Measurements from ENCODE around the gene TYK2.
"Not testable (repeated sequence)": the region's sequence is repeated elsewhere in the genome, so short reads cannot be mapped to it uniquely, and the experiment has no call there.

Gene TYK2

DNA sequence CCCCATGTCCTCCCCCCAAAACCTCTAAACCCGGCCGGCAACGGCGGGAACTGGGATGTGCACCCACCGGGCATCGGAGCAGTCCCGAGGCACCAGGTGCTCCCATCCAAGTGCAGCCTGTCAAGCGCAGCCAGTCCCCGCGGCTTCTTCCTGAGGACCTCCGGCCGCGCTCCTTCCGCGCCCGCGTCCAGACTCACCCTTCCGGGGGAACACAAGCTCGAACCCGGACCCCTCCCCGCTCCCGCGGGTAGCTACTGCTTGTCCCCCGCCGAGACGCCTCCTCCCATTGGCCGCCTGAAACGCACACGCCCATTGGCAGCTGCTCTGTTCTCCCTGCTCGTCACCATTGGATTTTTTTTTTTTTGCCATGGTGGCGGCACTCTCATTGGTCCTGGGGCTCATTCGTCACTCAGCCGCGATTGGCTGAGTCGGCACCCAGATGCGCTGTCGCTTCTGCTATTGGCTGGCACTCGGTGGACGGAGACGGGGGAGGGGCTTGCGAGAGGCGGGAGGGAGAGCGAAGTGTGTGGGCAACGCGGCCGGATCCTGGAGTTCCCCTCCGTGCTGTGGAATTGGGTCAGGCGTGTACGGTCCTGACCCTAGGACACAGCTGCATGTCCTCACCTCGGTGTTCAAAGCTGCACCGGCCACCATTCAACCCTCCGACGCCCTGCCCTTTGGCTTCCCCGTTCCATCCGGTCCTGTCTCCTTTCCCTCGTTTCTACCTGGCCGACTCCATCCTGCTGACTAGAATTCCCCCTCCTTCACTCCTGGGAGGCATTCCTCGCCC is at the start of gene TYK2:
Gene TYK2, minus strand, starts transcription at position 260 of the 790 bp plus-strand sequence. CDS start 2,166 bp downstream, outside the sequence.
- DNase-seq, result peak; percentile 93

DNA sequence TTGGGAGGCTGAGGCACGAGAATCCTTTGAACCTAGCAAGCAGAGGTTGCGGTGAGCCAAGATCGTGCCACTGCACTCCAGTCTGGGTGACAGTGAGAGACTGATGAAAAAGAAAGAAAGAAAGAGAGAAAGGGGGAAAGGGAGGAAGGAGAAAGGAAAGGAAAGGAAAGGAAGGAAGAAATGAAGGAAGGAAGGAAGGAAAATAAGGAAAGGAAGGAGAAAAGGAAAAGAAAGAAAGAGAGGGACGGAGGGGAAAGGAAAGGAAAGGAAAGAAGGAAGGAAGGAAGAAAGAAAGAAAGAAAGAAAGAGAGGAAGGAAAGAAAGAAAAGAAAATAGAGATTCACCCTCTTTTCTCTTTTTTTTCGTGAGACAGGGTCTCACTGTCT is 48.6 kb upstream of the TYK2 start:
- DNase-seq, result no peak

DNA sequence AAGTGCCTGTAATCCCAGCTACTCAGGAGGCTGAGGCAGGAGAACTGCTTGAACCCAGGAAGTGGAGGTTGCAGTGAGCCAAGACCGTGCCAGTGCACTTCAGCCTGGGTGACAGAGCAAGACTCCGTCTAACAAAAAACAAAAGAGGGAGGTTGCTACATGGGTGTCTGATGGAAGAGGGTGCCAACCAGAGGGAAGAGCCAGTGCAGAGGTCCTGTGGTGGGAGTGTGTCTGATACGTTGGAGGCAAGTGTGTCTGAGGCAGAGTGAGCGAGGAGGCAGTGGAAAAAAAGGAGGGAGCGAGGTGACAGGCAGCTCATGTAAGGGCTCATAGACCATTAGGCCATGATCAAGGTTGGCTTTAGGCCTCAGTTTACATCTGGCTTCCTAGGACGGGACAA is 46.8 kb upstream of the TYK2 start:
- DNase-seq, result no peak

DNA sequence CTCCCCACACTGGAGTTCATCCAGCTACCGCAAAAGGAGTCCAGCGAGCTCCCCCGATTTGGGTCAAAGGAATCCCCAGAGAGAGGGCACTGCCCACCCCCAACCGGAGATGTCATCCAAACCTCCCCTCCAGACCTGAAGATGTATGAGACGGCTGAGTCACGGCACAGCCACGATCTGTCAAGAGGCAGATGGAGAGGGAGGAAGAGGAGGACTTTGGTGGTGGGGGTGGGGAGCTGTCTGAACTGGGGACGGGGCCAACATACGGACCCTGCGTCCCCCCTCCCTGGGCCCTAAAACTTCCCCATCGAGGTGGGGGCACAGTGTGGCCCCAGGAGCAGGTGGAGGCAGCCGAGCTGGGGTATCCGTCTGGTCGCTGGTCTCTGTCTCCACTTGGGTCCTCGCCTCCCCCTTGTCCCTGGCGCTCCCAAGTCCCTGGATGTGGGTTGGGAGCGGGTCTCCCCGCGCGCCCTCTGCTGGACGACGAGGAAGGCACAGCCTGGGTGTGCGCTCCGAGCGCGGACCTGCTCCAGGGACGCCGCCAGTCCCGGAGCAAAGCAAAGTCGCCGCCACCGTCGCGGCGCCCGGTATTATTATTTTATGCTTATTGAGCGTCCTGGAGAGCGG is 43.8 kb upstream of the TYK2 start:
- DNase-seq, result peak; percentile 11

DNA sequence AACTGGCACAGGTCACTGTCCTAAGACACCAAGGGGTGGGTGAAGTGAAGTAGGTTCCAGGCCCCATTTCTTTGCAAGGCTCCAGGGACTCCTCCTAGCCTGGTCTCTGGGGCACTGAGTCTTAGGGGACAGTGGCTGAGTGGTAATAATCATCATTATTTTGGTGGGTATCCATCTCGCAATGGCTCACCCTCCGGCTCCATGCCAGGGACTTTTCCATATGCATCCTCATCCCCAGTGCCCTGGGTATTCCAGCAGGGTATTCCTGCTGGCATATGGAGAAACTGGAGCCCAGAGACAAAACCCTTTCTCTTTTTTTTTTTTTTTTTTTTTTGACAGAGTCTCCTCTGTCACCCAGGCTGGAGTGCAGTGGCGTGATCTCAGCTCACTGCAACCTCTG is 42.5 kb upstream of the TYK2 start:
- no peak for DNase-seq

DNA sequence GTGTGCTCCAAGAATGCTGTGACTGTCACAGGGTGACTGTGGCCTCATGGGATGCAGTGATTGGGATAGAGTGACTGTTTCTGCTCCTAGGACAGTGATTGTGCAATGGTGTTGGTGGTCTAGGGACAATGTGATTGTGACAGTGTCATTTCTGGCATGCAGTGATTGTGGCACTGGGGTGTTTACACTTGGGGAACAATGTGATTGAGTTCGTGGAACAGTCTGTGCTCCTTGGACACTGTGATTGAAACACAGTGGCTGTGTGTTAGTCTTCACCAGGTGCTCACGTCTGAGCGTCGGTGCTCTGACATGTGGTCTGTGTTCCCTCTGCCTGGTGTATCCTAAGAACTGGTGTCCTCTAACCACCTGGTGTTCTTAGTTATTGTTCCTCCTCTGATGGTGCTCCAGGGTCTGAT is 41.7 kb upstream of the TYK2 start:
- DNase-seq, result no peak

DNA sequence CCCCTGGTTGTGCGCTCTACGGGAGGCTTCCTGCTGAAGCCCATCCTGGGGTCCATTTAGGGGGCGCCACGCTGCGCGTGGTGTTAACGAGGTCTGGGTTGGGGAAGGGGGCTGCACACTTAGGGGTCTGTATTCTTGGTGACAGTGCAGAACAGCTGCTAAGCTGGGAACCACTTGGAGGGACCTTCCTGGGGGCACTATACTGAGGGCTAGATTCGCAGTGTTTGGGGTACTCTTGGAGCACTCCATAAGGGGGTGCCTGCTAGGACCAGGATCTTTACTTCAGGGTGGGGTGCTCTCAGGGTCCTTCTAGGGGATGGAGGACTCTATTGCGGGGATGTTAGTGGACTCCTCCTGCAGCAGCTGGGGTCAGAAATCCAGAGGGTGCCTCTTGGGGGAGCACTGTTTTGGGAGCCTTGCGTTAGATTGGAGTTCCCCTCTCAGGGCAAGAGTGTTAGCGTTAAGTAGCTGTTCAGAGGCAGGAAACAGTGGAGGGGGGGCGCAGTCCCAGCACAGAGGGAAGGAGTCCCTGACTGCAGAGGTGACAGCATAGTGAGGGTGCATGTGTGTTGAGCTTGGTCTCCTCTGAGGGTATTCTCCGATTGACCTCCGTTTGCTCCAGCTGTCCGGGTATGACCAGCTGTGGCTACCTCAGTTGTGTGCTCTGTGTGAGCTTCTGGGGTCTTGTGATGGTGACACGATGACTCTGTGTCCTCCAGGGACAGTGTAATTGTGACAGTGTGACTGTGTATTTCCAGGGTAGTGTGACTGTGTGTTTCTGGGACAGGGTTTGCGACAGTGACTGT is 41.1 kb upstream of the TYK2 start:
- DNase-seq, result no peak

DNA sequence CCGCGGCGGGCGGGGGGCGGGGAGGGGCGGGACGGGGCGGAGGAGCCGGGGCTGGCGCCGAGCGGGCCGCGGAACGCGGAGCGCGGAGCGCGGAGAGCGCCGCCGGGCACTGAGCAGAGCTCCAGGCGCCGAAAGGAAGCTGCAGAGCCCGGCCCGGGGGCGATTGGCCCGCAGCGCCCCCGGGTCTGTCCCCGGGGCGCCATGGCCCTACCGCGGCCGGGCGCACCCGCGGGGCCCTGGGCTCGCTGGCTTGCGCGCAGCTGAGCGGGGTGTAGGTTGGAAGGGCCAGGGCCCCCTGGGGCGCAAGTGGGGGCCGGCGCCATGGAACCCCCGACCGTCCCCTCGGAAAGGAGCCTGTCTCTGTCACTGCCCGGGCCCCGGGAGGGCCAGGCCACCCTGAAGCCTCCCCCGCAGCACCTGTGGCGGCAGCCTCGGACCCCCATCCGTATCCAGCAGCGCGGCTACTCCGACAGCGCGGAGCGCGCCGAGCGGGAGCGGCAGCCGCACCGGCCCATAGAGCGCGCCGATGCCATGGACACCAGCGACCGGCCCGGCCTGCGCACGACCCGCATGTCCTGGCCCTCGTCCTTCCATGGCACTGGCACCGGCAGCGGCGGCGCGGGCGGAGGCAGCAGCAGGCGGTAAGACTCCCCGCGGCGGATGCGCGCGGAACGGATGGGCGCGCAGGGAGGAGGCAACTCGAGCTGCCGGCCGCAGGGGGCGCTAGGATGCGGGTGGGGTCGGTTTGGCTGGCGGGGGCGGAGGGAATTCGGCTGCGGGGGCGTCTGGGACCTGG is 40.3 kb upstream of the TYK2 start, which contains the start of gene PDE4A:
Gene PDE4A, plus strand, starts transcription at position 95 of the 796 bp plus-strand sequence. Its CDS starts 227 bp downstream, at position 322.
- no peak for DNase-seq

DNA sequence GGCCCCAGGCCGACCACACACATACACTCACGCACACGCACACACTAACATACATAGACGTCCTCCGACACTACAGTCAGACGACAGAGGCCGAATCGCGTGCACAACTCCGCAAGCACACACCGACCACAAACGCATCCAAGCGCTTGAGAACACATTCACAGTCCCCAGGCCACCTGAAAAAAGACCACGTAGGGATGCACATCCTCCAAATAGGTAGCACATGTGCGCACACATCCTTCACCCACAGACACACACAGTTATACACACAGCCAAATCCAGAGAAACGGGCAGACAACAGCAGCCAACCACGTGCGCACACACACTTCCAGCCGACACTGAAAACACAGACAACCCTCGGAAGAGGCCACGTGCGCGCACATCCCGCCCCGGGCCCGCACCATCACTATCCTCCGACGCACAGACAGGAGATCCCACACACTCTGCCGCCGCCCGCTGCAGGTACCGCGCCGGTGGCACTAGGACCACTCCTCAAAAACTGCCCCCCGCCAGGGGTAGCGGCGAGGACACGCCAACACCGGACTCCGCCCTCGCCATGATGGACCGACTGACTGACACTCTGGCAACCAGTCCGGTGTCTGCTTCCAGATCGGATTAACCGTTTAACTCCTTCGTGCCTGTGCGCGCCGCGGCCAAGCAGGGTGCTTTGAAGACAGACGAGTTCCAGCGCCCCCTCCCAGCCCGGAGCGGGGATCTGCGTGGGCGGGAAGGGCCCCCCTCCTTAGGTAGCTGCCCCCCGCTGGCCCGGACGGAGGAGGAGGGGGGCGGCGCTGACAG is 39.5 kb upstream of the TYK2 start:
- DNase-seq, result no peak

DNA sequence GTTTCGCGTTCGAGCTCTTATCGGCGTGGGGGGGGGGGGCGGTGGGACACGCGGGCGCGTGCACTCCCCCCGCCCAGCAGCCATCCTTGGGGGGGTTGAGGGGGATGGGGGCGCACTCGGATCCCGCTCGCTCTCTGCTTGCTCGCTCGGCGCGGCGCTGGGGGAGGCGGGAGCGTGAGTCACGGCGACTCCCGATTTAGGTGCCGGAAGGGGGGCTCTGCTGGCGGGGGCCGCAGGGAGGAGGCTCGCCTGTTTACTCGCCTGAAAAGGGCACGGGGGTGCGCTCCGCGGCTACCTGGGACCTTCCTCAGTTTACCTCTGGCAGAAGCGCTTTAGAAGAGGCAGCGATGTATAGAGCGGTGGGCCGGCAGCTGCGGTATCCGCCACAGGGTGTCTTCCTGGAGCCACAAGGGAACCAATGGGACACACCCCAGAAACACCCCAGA is 38.9 kb upstream of the TYK2 start:
- no peak for DNase-seq

DNA sequence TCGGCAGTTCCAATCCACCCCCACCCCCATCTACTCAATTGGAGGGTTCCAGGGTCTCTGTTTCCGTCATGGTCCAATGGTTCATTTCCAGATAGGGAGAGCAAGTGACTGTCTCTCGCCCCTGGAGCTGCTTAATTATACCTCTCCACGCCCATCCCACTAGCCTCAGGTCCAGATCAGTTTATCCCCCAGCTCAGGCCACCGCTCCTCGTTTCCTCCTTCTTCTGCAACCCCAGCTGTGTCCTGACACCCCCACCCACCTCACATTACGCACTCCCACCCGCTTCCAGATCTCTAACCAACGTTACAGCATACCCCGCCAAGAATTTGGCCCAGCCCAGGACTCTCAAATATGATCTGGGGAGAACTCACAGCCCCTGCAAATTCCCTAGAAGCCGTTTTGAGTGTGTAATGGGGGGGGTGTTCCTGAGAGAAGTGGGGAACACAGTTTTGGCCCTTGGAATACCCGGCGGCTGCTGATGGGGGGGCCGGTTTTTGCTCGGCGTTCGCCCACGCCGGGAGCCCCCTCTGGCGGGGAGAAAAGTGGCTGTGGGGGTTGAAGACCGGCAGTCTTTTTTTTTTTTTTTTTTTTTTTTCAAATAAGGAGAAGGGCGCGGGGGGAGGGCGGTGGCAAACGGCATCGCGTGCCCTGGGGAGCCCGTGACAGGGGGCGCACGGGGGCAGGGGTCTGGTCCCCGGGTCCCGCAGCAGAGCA is 38.3 kb upstream of the TYK2 start:
- no peak for DNase-seq

DNA sequence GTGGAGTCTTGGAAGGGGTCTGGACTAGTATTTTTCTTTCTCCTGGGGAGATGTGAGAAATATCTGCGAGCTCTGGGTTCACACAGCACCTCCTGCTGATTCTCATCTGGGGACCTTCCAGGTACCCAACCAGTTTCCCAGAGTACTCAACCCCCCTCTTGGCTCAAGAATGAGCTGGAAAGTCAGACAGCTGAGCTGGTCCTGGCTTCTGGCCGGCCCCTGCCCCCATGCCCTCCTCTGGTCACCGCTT is 37.8 kb upstream of the TYK2 start:
- no peak for DNase-seq

DNA sequence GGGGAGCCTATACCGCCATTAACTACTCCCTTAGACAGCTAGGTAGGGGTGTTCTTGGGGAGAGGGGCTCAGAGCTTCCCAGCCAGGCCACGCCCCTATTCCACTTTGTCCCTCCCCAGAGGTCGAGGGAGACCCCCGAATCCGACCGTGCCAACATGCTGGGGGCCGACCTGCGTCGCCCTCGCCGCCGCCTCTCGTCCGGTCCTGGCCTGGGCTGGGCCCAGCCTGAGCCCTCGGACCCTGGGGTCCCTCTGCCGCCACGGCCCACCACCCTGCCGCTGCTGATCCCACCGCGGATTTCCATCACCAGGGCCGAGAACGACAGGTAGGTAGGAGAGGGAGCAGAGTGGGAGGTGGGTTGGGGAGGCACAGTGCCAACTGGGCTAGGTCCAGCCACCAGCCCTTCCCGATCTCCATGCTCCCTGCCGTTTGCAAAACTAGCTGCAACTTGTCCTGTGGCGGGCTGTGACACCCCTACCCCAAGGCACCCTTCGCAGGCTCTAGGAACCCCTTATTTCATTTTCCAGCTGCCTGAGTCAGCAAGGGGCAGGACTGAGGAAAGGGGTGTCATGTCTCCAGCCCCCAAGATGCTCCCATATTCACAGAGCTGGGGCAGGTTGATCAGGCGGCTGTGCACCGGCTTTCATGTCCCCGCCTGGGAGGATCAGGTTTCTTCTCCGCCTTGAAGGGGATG is 37.3 kb upstream of the TYK2 start:
- no peak for DNase-seq

DNA sequence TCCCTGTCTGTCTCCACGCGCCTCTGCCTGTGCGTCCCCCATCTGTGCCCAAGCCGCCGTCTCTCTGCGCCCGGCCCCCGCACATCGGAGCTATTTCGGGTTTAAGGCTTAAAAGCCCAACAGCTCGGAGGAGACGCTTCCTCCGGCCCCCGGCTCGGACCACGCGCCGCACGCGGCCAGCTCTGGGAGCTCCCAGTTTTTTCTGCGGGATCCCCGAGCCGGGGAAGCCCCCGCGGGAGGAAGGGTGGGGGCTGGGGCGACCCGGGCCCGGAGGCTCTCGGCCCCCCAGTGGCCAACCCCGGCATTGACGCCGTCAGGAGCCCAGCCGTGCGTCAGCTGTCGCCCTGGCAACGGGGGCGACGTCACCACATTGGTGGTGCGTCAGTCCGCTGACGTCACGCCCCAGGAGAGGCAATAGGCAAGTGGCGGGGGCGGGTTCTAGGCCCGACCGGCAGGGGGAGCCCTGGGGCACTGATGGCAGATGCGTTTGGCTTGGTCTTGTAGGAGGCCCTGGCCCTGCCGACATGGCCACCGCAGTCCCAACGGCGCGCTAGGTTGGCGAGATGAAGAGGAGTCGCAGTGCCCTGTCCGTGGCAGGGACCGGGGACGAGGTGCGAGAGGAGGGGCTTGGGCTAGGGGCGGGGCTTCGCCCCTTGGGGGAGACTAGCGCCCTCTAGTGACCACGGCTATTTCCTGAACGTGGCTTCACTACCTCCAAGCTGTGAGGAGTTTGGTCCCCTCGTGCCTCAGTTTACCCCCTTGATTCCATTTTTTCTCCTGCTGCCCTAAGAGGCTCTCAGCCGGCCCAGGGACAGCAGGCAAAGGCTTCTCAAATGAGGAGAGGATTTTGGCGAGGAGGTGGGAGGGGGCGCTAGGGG is 36.2 kb upstream of the TYK2 start:
- DNase-seq, result peak; percentile 53

DNA sequence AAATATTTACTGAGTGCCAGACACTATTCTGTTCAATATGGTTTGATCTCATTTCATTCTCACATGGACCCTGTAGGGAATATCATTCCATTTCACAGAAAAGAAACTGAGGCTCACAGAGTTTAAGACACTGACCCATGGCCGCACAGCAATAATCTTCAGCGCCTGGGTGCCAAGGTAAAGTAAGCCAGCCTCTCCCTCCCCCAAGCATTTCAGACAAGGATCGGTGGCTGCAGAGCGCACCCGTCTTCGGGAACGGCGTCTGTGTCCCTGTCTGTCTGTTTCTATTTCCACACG is 35.7 kb upstream of the TYK2 start:
- no peak for DNase-seq

DNA sequence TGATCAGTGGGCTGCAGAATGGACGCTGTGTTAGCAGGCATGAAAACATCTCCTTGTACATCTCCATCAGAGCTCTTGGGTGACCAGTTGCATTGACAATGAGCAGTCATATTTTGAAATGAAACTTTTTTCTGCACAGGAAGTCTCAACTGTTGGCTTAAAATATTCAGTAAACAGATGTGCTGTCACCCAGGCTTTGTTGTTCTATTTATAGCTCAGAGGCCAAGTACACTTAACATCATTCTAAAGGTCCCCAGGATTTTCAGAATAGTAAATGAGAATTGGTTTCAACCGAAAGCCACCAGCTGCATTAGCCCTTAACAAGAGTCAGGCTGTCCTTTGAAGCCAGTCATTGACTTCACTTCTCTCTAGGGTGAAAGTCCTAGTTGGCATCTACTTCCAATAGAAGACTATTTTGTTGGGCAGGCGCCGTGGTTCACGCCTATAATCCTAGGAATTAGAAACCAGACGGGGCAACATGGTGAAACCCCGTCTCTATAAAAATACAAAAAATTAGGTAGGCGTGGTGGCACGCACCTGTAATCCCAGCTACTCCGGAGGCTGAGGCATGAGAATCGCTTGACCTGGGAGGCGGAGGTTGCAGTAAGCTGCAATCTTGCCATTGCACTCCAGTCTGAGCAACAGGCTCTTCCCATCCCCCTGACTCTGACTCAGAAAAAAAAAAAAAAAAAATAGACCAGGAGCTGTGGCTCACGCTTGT is 32.0 kb upstream of the TYK2 start:
- no peak for DNase-seq

DNA sequence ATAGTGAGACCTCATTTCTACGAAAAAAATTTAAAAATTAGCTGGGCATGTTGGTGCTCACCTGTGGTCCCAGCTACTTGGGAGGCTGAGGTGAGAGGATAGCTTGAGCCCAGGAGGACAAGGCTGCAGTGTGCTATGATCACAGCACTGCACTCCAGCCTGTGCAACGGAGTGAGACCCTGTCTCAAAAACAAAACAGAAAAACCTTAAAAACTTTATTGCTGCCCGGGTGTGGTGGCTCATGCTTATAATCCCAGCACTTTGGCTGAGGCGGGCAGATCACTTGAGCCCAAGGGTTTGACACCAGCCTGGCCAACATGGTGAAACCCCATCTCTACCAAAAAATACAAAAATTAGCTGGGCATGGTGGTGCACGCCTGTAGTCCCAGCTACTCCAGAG is 30.9 kb upstream of the TYK2 start:
- not testable (repeated sequence) for DNase-seq

DNA sequence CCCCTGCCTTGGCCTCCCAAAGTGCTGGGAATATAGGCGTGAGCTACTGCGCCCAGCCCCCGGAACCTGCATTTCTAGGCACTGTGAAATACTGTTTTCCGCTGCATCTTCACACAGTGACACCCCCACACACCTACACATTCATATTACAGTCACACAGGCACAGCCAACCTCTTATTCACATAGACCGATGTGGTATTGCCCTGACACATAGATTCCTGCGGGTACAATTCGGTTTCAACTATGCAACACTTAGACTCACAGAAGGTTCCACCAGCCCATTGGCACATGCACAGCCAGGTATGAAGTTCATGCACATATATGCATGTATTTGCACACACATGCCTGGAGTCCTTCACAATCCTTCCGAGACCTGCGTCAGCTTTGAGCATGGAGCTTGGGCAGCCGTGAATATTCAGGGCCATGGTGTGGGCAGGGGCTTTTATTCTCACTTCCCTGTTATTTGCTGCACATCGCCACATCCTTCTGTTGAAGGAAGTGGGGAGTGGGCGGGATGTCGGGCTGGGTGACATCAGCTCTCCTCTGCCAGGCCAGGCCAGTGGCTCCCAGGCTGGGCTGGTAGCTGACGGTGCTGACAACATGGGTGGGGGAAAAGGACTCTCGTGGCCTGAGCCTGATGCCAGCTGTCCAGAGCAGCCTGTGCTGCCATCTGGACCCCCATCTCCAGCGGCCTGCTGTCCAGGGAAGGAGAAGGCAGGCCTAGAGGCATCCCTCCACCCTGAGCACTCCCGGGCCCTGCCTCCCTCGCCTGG is 28.3 kb upstream of the TYK2 start:
- DNase-seq, result no peak

DNA sequence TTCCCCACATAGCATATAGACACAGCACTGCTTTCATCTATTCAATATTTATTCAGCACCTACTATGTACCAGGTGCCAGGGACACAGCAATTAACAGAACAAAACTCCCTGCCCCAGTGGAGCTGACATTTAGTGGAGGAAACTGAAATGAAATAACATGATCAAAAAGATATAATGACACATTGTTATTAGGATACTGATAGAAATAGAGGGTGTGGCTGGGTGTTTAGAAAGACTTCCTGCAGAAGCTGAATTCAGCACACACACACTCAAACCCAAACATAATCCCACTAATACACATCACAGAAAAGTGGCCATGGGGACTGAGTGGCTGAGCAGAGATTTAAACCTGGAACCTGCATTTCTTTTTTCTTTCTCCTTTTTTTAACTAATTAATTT is 26.7 kb upstream of the TYK2 start:
- no peak for DNase-seq

Data from kidney glomerular epithelial cell (primary cell).